CD8-positive, alpha-beta memory T cell (primary cell): ENCODE data around the gene PLA2G2A. TPM values are rescaled to one million over a fixed set of nuclear protein-coding genes. Genes with fewer than 3 reads are reported as not detected.
"Not testable (repeated sequence)": the region's sequence is repeated elsewhere in the genome, so short reads cannot be mapped to it uniquely, and the experiment has no call there.

Experiments
- CTCF ChIA-PET: fragments of 350-600 bp; sonication (Branson Sonifier 250); formaldehyde crosslinking; loops from one replicate; lab custom pipeline; 2021; ENCODE audit warnings: antibody characterized with exemption; lab: Charles Lee
- POLR2A ChIA-PET: fragments of 350-600 bp; sonication (Branson Sonifier 250); formaldehyde crosslinking; loops from one replicate; lab custom pipeline; 2021; ENCODE audit warnings: antibody characterized with exemption; lab: Charles Lee
- DNase-seq, 5 donors: peaks; one replicate each; pipeline versions ENCODE4 v3.0.0 to v3.0.0-alpha.2; 2020 to 2022; ENCODE audit warnings: mixed read lengths in 1 of 5
- H3K27ac ChIP-seq: one replicate; pipeline ENCODE4 v1.7.0; 2013; ENCODE audit warnings: low read depth, mild to moderate bottlenecking, low read length, moderate library complexity
- H3K27me3 ChIP-seq: 2 replicates; pipeline ENCODE4 v1.7.0; 2013; ENCODE audit warnings: low read length, mild to moderate bottlenecking; ENCODE audit not compliant: insufficient read depth, poor library complexity, severe bottlenecking
- H3K36me3 ChIP-seq: 2 replicates; pipeline ENCODE4 v1.7.0; 2013; ENCODE audit warnings: mild to moderate bottlenecking, low read length, moderate library complexity; ENCODE audit not compliant: insufficient read depth
- H3K4me1 ChIP-seq: 2 replicates; pipeline ENCODE4 v1.7.0; 2013; ENCODE audit warnings: mild to moderate bottlenecking, low read length, moderate library complexity; ENCODE audit not compliant: insufficient read depth
- H3K4me3 ChIP-seq: 2 replicates; pipeline ENCODE4 v1.7.0; 2013; ENCODE audit warnings: mild to moderate bottlenecking, low read length
- H3K9me3 ChIP-seq: 2 replicates; pipeline ENCODE4 v1.7.0; 2013; ENCODE audit warnings: mild to moderate bottlenecking, low read length
- H3K27ac Mint-ChIP-seq, 8 donors: one replicate each; pipeline ENCODE4 v1.8.0; 2020 to 2021; ENCODE audit warnings: mixed read lengths in 8 of 8, mild to moderate bottlenecking in 6 of 8, inconsistent platforms in 3 of 8, moderate library complexity in 3 of 8
- H3K27me3 Mint-ChIP-seq, 2 donors: one replicate each; pipeline ENCODE4 v1.8.0; 2020 to 2021; ENCODE audit warnings: mixed read lengths in 2 of 2, mild to moderate bottlenecking in 1 of 2, moderate library complexity in 1 of 2
- H3K36me3 Mint-ChIP-seq, 3 donors: one replicate each; pipeline ENCODE4 v1.8.0; 2020 to 2021; ENCODE audit warnings: mixed read lengths in 3 of 3, inconsistent platforms in 1 of 3, mild to moderate bottlenecking in 1 of 3
- H3K4me1 Mint-ChIP-seq, 3 donors: one replicate each; pipeline ENCODE4 v1.8.0; 2020 to 2021; ENCODE audit warnings: mixed read lengths in 3 of 3, inconsistent platforms in 1 of 3, mild to moderate bottlenecking in 1 of 3
- H3K4me3 Mint-ChIP-seq, 7 donors: one replicate each; pipeline ENCODE4 v1.8.0; 2020 to 2021; ENCODE audit warnings: mixed read lengths in 7 of 7, mild to moderate bottlenecking in 6 of 7, moderate library complexity in 4 of 7, inconsistent platforms in 2 of 7
- H3K9me3 Mint-ChIP-seq, 5 donors: one replicate each; pipeline ENCODE4 v1.8.0; 2020 to 2022; ENCODE audit warnings: mixed read lengths in 5 of 5, mild to moderate bottlenecking in 3 of 5, moderate library complexity in 2 of 5, inconsistent platforms in 1 of 5
- polyA plus RNA-seq: library from polyadenylated mRNA; unstranded; fragments of 300-500 nt; fragmentation: Illumina TruSeq; gene quantifications from one replicate; pipeline ENCODE4 v1.2.3, GENCODE V29; 2021
- total RNA-seq, 2 experiments: library from RNA; stranded (reverse); gene quantifications; one replicate each; pipeline ENCODE4 v1.2.3, GENCODE V29; 2021

Gene PLA2G2A
- total and polyA plus RNA-seq, 3 experiments from 2014 or later = not detected

DNA sequence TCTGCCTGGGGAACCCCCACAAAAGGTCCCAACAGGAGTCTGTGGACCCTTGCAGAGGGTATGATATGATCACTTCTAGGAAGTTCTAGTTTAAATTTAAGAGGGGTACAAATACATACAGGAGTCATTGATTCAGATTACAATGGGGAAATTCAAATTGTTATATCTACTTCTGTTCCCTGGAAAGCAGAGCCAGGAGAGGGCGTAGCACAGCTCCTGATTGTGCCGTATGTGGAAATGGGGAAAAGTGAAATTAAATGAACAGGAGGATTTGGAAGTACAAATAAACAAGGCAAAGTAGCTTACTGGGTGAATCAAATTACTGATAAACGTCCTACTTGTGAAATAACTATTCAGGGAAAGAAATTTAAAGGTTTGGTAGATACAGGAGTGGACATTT, 19.4 kb upstream of the PLA2G2A start:
- H3K4me3 ChIP-seq, CTCF ChIA-PET, H3K4me3 Mint-ChIP-seq, H3K36me3 Mint-ChIP-seq, H3K9me3 ChIP-seq, H3K4me1 ChIP-seq, H3K27ac ChIP-seq, DNase-seq, H3K36me3 ChIP-seq, H3K27me3 ChIP-seq, POLR2A ChIA-PET, H3K4me1 Mint-ChIP-seq: not testable (repeated sequence)
- Mint-ChIP-seq H3K27ac (peak overlapping the region in 1 of 8 donors; percentile 3), H3K27me3 (peaks cover 19 to 71% of the 10 kb centered on the region in 2 donors), H3K9me3 (peaks cover 2 to 12% (median 8%) of the 10 kb centered on the region in 5 donors)

DNA sequence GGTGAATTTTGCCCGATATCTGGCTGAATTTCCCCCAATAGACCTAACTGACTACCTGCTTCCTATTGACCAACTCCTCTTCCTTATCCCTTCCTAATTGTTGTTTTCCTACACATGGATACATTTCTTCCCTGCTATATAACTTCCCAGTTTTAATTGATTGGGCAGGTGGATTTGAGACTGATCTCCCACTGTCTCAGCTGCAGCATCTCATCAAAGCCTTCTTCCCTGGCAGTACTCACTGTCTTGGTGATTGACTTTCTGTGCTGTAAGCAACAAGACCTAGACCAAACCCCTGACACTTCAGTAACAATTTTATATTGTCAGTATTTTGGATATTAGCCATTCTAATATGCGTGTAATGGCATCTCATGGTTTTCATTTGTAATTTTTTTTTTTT, 11.3 kb upstream of the PLA2G2A start:
- Histone ChIP-seq H3K4me3 (no peak overlapping the region), H3K27ac (no peak overlapping the region), H3K27me3 (no peaks in the 10 kb centered on the region), H3K9me3 (no peaks in the 10 kb centered on the region), H3K36me3 (no peaks in the 10 kb centered on the region), H3K4me1 (no peaks in the 10 kb centered on the region)
- ChIA-PET POLR2A (no interaction called here), CTCF (no interaction called here)
- H3K27me3 Mint-ChIP-seq = peaks cover 25 to 68% of the 10 kb centered on the region in 2 donors
- H3K9me3 Mint-ChIP-seq = peaks cover 0 to 3% (median 0%) of the 10 kb centered on the region in 5 donors
- H3K27ac Mint-ChIP-seq = no peak overlapping the region
- no peaks in the 10 kb centered on the region for H3K4me1 Mint-ChIP-seq
- DNase-seq = no peak
- H3K36me3 Mint-ChIP-seq = no peaks in the 10 kb centered on the region
- no peak overlapping the region for H3K4me3 Mint-ChIP-seq

DNA sequence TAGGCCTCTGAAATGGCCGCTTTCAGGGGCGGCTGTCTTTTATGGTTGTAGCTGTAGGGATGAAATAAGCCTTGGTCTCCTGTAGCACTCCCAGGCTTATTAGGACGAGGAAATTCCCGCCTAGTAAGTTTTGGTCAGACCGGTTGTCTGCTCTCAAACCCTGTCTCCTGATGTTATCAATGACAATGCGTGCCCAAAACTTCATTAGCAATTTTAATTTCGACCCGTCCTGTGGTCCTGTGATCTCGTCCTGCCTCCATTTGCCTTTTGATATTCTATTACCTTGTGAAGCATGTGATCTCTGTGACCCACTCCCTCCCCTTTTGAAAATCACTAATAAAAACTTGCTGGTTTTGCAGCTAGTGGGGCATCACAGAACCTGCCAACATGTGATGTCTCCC, 10.8 kb upstream of the PLA2G2A start:
- H3K9me3 ChIP-seq, H3K36me3 Mint-ChIP-seq, H3K27me3 ChIP-seq, CTCF ChIA-PET, H3K4me1 Mint-ChIP-seq, POLR2A ChIA-PET, H3K36me3 ChIP-seq, H3K9me3 Mint-ChIP-seq, H3K27ac Mint-ChIP-seq, H3K4me3 ChIP-seq, H3K27ac ChIP-seq, H3K4me3 Mint-ChIP-seq, H3K4me1 ChIP-seq, DNase-seq: not testable (repeated sequence)
- peaks cover 25 to 68% of the 10 kb centered on the region in 2 donors for H3K27me3 Mint-ChIP-seq

DNA sequence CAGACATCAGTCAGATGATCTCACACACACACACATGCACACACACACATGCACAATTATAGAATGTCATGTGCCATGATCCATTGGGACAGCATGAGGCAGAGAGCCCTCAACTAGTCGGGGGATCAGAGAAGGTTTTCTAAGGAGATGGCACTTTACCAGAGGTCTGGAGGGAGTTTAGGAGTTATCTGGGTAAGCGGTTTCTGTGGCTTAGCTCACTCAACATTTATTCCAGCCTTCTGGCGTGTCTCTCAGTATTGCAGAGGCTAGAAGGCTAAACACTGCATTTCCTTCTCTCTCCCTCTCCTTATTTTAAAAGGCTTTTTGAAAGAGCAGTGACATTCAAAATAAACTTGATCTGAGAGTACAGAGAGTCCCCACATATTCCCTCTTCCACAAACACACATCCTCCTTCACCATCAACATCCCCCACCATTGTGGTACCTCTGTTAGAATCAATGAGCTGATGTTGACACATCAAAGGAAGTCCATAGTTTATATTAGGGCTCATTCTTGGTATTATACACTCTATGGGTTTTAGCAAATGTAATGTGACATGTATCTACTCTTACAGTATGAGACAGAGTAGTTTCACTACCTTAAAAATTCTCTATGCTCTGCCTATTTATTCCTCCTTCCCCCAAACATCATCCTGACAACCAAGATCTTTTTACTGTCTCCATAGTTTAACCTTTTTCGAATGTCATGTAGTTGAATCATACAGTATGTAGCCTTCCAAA, 9.0 kb upstream of the PLA2G2A start:
- H3K27me3 ChIP-seq = no peaks in the 10 kb centered on the region
- no peaks in the 10 kb centered on the region for H3K9me3 ChIP-seq
- H3K4me3 ChIP-seq = no peak overlapping the region
- CTCF ChIA-PET = no interaction called here
- no peaks in the 10 kb centered on the region for H3K36me3 Mint-ChIP-seq
- no peak overlapping the region for H3K27ac Mint-ChIP-seq
- H3K9me3 Mint-ChIP-seq = no peaks in the 10 kb centered on the region
- POLR2A ChIA-PET = no interaction called here
- peaks cover 17 to 57% of the 10 kb centered on the region in 2 donors for H3K27me3 Mint-ChIP-seq
- DNase-seq = no peak
- no peaks in the 10 kb centered on the region for H3K4me1 ChIP-seq
- H3K27ac ChIP-seq = no peak overlapping the region
- no peaks in the 10 kb centered on the region for H3K36me3 ChIP-seq
- H3K4me1 Mint-ChIP-seq = no peaks in the 10 kb centered on the region
- H3K4me3 Mint-ChIP-seq = no peak overlapping the region

DNA sequence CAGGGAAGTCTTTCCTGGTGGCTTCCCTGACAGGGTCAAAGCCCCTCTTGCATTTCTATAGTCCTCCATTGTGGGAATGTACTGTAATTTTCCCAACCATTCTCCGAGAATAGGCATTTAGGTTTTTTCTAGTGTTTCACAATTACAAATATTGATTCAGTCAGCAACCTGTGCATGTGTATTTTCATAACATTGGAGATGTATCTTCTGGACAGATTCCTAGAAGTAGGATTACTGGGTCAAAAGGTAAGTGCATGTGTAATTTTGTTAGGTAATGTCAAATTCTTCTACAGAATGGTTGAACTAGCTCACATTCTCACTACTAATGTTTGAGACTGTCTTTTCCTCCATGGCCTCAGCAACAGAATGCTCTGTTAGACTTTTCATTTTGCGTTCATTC, 8.3 kb upstream of the PLA2G2A start:
- no peak overlapping the region for H3K4me3 Mint-ChIP-seq
- Histone ChIP-seq H3K27me3 (no peaks in the 10 kb centered on the region), H3K4me1 (no peaks in the 10 kb centered on the region), H3K27ac (no peak overlapping the region), H3K36me3 (no peaks in the 10 kb centered on the region), H3K4me3 (no peak overlapping the region), H3K9me3 (no peaks in the 10 kb centered on the region)
- no peak overlapping the region for H3K27ac Mint-ChIP-seq
- ChIA-PET CTCF (no interaction called here), POLR2A (no interaction called here)
- DNase-seq = no peak
- no peaks in the 10 kb centered on the region for H3K9me3 Mint-ChIP-seq
- no peaks in the 10 kb centered on the region for H3K36me3 Mint-ChIP-seq
- peaks cover 12 to 50% of the 10 kb centered on the region in 2 donors for H3K27me3 Mint-ChIP-seq
- H3K4me1 Mint-ChIP-seq = no peaks in the 10 kb centered on the region

DNA sequence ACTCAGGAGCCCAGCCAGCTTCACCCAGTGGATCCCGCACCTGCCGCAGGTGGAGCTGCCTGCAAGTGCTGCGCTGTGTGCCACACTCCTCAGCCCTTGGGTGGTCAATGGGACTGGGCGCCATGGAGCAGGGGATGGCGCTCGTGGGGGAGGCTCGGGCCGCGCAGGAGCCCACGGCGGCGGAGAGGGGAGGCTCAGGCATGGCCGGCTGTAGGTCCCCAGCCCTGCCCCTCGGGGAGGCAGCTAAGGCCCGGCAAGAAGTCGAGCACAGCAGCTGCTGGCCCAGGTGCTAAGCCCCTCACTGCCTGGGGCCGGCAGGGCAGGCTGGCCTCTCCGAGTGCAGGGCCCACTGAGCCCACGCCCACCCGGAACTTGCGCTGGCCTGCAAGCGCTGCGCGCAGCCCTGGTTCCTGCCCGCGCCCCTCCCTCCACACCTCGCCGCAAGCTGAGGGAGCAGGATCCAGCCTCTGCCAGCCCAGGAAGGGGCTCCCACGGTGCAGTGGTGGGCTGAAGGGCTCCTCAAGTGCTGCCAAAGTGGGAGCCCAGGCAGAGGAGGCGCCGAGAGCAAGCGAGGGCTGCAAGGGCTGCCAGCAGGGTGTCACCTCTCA, 5.1 kb upstream of the PLA2G2A start:
- H3K4me3 Mint-ChIP-seq, H3K4me1 ChIP-seq, H3K27ac ChIP-seq, H3K4me3 ChIP-seq, H3K9me3 ChIP-seq, H3K27ac Mint-ChIP-seq, DNase-seq, H3K36me3 Mint-ChIP-seq, H3K27me3 ChIP-seq, H3K4me1 Mint-ChIP-seq, CTCF ChIA-PET, H3K9me3 Mint-ChIP-seq, H3K36me3 ChIP-seq, POLR2A ChIA-PET: not testable (repeated sequence)
- H3K27me3 Mint-ChIP-seq = peaks cover 4 to 24% of the 10 kb centered on the region in 2 donors

DNA sequence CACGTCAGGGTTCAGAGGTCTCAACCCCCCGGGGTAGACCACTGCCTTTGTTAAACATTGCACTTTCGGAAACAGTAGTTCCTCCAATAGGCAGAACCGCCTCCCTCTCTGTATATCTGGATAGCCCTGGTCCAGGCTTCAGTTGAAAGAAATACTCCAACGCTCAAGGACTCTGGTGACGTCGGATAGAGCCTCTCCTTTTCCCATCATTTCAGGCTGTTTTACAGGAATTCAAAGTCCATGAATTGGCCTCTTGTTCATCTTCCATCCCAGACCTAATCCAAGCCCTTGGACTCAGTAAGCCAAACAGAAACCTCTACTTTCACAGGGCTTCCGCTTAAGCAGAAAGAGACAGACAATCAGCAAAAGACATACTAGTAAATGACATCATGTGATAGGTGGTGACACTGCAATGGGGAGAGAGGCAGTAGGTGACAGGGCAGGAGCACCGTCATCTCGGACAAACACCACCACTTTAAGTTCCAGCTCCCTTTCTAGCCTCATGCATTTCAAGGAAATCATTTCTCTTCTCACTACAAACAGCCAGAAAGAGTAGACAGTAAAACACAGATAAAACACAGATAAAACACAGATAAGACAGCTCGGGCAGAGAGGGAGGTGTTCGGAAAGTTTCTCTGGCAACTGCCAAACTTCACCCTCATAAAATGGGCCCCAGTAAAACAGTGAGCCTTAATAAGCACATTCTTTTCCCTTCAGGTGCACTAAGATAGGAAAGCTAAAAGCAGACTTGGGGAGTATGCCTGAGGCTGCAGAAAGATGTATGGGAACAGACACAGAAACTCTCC, 2.3 kb upstream of the PLA2G2A start:
- Histone ChIP-seq H3K4me3 (no peak overlapping the region), H3K4me1 (no peaks in the 10 kb centered on the region), H3K27ac (no peak overlapping the region), H3K36me3 (no peaks in the 10 kb centered on the region), H3K9me3 (no peaks in the 10 kb centered on the region), H3K27me3 (no peaks in the 10 kb centered on the region)
- H3K4me1 Mint-ChIP-seq = no peaks in the 10 kb centered on the region
- H3K9me3 Mint-ChIP-seq = no peaks in the 10 kb centered on the region
- no peak for DNase-seq
- H3K36me3 Mint-ChIP-seq = no peaks in the 10 kb centered on the region
- no peak overlapping the region for H3K27ac Mint-ChIP-seq
- H3K4me3 Mint-ChIP-seq = no peak overlapping the region
- CTCF ChIA-PET = no interaction called here
- POLR2A ChIA-PET = no interaction called here
- H3K27me3 Mint-ChIP-seq = peaks cover 7 to 20% of the 10 kb centered on the region in 2 donors

DNA sequence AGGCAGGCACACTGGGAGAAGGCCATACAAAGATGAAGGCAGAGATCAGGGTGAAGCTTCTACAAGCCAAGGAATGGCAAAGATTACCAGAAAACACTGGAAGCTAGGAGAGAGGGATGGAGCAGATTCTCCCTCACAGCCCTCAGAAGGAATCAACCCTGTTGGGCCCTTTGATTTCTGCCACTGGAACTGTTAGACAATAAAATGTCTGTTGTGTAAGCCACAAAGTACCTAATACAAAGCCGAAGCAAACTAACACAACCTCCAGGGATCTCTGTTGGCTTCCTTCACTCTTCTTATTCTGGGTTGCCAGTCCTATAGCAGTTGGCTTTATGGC, 1.7 kb upstream of the PLA2G2A start:
- Histone ChIP-seq H3K9me3 (no peaks in the 10 kb centered on the region), H3K27me3 (no peaks in the 10 kb centered on the region), H3K27ac (no peak overlapping the region), H3K36me3 (no peaks in the 10 kb centered on the region), H3K4me1 (no peaks in the 10 kb centered on the region), H3K4me3 (no peak overlapping the region)
- H3K9me3 Mint-ChIP-seq = no peaks in the 10 kb centered on the region
- no peak overlapping the region for H3K27ac Mint-ChIP-seq
- ChIA-PET CTCF (no interaction called here), POLR2A (no interaction called here)
- no peak overlapping the region for H3K4me3 Mint-ChIP-seq
- H3K4me1 Mint-ChIP-seq = no peaks in the 10 kb centered on the region
- H3K36me3 Mint-ChIP-seq = no peaks in the 10 kb centered on the region
- no peak for DNase-seq
- H3K27me3 Mint-ChIP-seq = peaks cover 7 to 25% of the 10 kb centered on the region in 2 donors
